Rectal smooth muscle tissue (tissue), 1 donor: Measurements from ENCODE around the gene NANOGP8.
"Not testable (repeated sequence)": the region's sequence is repeated elsewhere in the genome, so short reads cannot be mapped to it uniquely, and the experiment has no call there.

Experiments used
- H3K27ac ChIP-seq: one replicate; pipeline ENCODE4 v1.7.0; 2013; ENCODE audit warnings: low read depth, low read length, inconsistent platforms
- H3K27me3 ChIP-seq: one replicate; pipeline ENCODE4 v1.7.0; 2013; ENCODE audit warnings: low read length; ENCODE audit not compliant: control insufficient read depth, insufficient read depth
- H3K36me3 ChIP-seq: one replicate; pipeline ENCODE4 v1.7.0; 2013; ENCODE audit warnings: low read length; ENCODE audit not compliant: control insufficient read depth, insufficient read depth
- H3K4me1 ChIP-seq: one replicate; pipeline ENCODE4 v1.7.0; 2013; ENCODE audit warnings: low read length; ENCODE audit not compliant: control insufficient read depth, insufficient read depth
- H3K4me3 ChIP-seq: one replicate; pipeline ENCODE4 v1.7.0; 2013; ENCODE audit warnings: low read length
- H3K9ac ChIP-seq: one replicate; pipeline ENCODE4 v1.7.0; 2013; ENCODE audit warnings: low read length

Gene NANOGP8

GRCh38 chr15:35085176-35085919 lies at the start of gene NANOGP8:
Gene NANOGP8 (minus strand): TSS chr15:35085295. CDS start chr15:35085110, 185 bp downstream.
- H3K36me3 ChIP-seq, H3K27me3 ChIP-seq, H3K27ac ChIP-seq, H3K4me3 ChIP-seq, H3K4me1 ChIP-seq, H3K9ac ChIP-seq: not testable (repeated sequence)

GRCh38 chr15:35134299-35134698 lies 49.2 kb upstream of the NANOGP8 start:
- Histone ChIP-seq H3K27me3 (no peaks in the 10 kb centered on the region), H3K4me1 (no peaks in the 10 kb centered on the region), H3K27ac (no peak overlapping the region), H3K9ac (no peak overlapping the region), H3K36me3 (no peaks in the 10 kb centered on the region), H3K4me3 (no peak overlapping the region)

- no peaks in the 10 kb centered on the region for H3K36me3 ChIP-seq
- H3K27ac ChIP-seq: no peak overlapping the region
- H3K4me1 ChIP-seq: no peaks in the 10 kb centered on the region
- no peak overlapping the region for H3K9ac ChIP-seq
- H3K27me3 ChIP-seq: no peaks in the 10 kb centered on the region
- no peak overlapping the region for H3K4me3 ChIP-seq
Measured at GRCh38 chr15:35130245-35130644, 45.1 kb upstream of the NANOGP8 start.

GRCh38 chr15:35129361-35129760 lies 44.3 kb upstream of the NANOGP8 start:
- Histone ChIP-seq H3K27me3 (no peaks in the 10 kb centered on the region), H3K27ac (no peak overlapping the region), H3K4me3 (no peak overlapping the region), H3K4me1 (no peaks in the 10 kb centered on the region), H3K9ac (no peak overlapping the region), H3K36me3 (no peaks in the 10 kb centered on the region)

GRCh38 chr15:35127717-35128116 lies 42.6 kb upstream of the NANOGP8 start:
- Histone ChIP-seq H3K4me1 (no peaks in the 10 kb centered on the region), H3K4me3 (no peak overlapping the region), H3K27me3 (no peaks in the 10 kb centered on the region), H3K27ac (no peak overlapping the region), H3K36me3 (no peaks in the 10 kb centered on the region), H3K9ac (no peak overlapping the region)

GRCh38 chr15:35126236-35126635 lies 41.1 kb upstream of the NANOGP8 start:
- Histone ChIP-seq H3K27me3 (no peaks in the 10 kb centered on the region), H3K4me1 (no peaks in the 10 kb centered on the region), H3K9ac (no peak overlapping the region), H3K36me3 (no peaks in the 10 kb centered on the region), H3K27ac (no peak overlapping the region), H3K4me3 (no peak overlapping the region)

- H3K27ac ChIP-seq: no peak overlapping the region
- no peak overlapping the region for H3K4me3 ChIP-seq
- no peak overlapping the region for H3K9ac ChIP-seq
- no peaks in the 10 kb centered on the region for H3K27me3 ChIP-seq
- H3K4me1 ChIP-seq: no peaks in the 10 kb centered on the region
- no peaks in the 10 kb centered on the region for H3K36me3 ChIP-seq
Measured at GRCh38 chr15:35123743-35124142, 38.6 kb upstream of the NANOGP8 start.

GRCh38 chr15:35121611-35122359 lies 36.7 kb upstream of the NANOGP8 start:
- Histone ChIP-seq H3K36me3 (no peaks in the 10 kb centered on the region), H3K27me3 (no peaks in the 10 kb centered on the region), H3K4me1 (no peaks in the 10 kb centered on the region), H3K4me3 (no peak overlapping the region), H3K27ac (no peak overlapping the region), H3K9ac (no peak overlapping the region)

- Histone ChIP-seq H3K9ac (no peak overlapping the region), H3K27me3 (no peaks in the 10 kb centered on the region), H3K4me1 (no peaks in the 10 kb centered on the region), H3K4me3 (no peak overlapping the region), H3K36me3 (no peaks in the 10 kb centered on the region), H3K27ac (no peak overlapping the region)
Measured at GRCh38 chr15:35120173-35120572, 35.1 kb upstream of the NANOGP8 start.

- Histone ChIP-seq H3K27ac (no peak overlapping the region), H3K36me3 (no peaks in the 10 kb centered on the region), H3K27me3 (no peaks in the 10 kb centered on the region), H3K9ac (no peak overlapping the region), H3K4me1 (no peaks in the 10 kb centered on the region), H3K4me3 (no peak overlapping the region)
Measured at GRCh38 chr15:35118960-35119359, 33.9 kb upstream of the NANOGP8 start.

GRCh38 chr15:35117543-35118265 lies 32.6 kb upstream of the NANOGP8 start:
- Histone ChIP-seq H3K9ac (no peak overlapping the region), H3K4me1 (no peaks in the 10 kb centered on the region), H3K4me3 (no peak overlapping the region), H3K27ac (no peak overlapping the region), H3K36me3 (no peaks in the 10 kb centered on the region), H3K27me3 (no peaks in the 10 kb centered on the region)

GRCh38 chr15:35115155-35115725 lies 30.1 kb upstream of the NANOGP8 start:
- H3K9ac ChIP-seq: no peak overlapping the region
- H3K4me1 ChIP-seq: no peaks in the 10 kb centered on the region
- no peaks in the 10 kb centered on the region for H3K27me3 ChIP-seq

More at GRCh38 chr15:35115155-35115725, 30.1 kb upstream of the NANOGP8 start:
- H3K36me3 ChIP-seq: no peaks in the 10 kb centered on the region
- no peak overlapping the region for H3K27ac ChIP-seq
- no peak overlapping the region for H3K4me3 ChIP-seq
